Amygdala (tissue), 56 donors: Measurements from ENCODE around the gene BACE2.
"Not testable (repeated sequence)": the region's sequence is repeated elsewhere in the genome, so short reads cannot be mapped to it uniquely, and the experiment has no call there.

Source experiments
- DNase-seq, 56 donors: peaks; one replicate each; lab custom pipeline; 2025; lab: John Stamatoyannopoulos, UW

The BACE2 gene

GRCh38 chr21:41256231-41256630 lies 88.3 kb downstream of the BACE2 start:
- not testable (repeated sequence) for DNase-seq

- DNase-seq, result no peak
Observed at GRCh38 chr21:41256771-41257702, 89.1 kb downstream of the BACE2 start.

- DNase-seq, result no peak
Observed at GRCh38 chr21:41258617-41259016, 90.7 kb downstream of the BACE2 start.

- no peak for DNase-seq
Observed at GRCh38 chr21:41260428-41260827, 92.5 kb downstream of the BACE2 start.

- DNase-seq, result no peak
Observed at GRCh38 chr21:41267346-41267745, 99.4 kb downstream of the BACE2 start.

GRCh38 chr21:41269535-41269934 lies 101.6 kb downstream of the BACE2 start:
- DNase-seq, result no peak

- no peak for DNase-seq
Observed at GRCh38 chr21:41277196-41277595, 109.2 kb downstream of the BACE2 start.

- DNase-seq, result no peak
Observed at GRCh38 chr21:41277846-41278245, 109.9 kb downstream of the BACE2 start.

- DNase-seq, result no peak
Observed at GRCh38 chr21:41280115-41280919, 112.4 kb downstream of the BACE2 start.

- no peak for DNase-seq
Observed at GRCh38 chr21:41282412-41282811, 114.5 kb downstream of the BACE2 start.

GRCh38 chr21:41283211-41283818 lies 115.4 kb downstream of the BACE2 start:
- peak in 26 of 56 donors; percentile 1 to 73 (median 12) for DNase-seq

GRCh38 chr21:41289431-41289830 lies 121.5 kb downstream of the BACE2 start:
- no peak for DNase-seq

GRCh38 chr21:41290106-41290799 lies 122.3 kb downstream of the BACE2 start:
- DNase-seq, result no peak

- DNase-seq, result no peak
Observed at GRCh38 chr21:41294548-41295231, 126.7 kb downstream of the BACE2 start.

- no peak for DNase-seq
Observed at GRCh38 chr21:41295721-41296254, 127.8 kb downstream of the BACE2 start.

GRCh38 chr21:41302976-41303375 lies 135.0 kb downstream of the BACE2 start:
- no peak for DNase-seq

GRCh38 chr21:41304068-41304720 lies 136.2 kb downstream of the BACE2 start:
- DNase-seq, result no peak

GRCh38 chr21:41307219-41307618 lies 139.3 kb downstream of the BACE2 start:
- no peak for DNase-seq
